ENCODE data around the gene CEMIP.
A peak's percentile ranks its signal among the peaks of the same experiment; 100 is the strongest.
"Not testable (repeated sequence)": the region's sequence is repeated elsewhere in the genome, so short reads cannot be mapped to it uniquely, and the experiment has no call there.

CEMIP gene

DNA sequence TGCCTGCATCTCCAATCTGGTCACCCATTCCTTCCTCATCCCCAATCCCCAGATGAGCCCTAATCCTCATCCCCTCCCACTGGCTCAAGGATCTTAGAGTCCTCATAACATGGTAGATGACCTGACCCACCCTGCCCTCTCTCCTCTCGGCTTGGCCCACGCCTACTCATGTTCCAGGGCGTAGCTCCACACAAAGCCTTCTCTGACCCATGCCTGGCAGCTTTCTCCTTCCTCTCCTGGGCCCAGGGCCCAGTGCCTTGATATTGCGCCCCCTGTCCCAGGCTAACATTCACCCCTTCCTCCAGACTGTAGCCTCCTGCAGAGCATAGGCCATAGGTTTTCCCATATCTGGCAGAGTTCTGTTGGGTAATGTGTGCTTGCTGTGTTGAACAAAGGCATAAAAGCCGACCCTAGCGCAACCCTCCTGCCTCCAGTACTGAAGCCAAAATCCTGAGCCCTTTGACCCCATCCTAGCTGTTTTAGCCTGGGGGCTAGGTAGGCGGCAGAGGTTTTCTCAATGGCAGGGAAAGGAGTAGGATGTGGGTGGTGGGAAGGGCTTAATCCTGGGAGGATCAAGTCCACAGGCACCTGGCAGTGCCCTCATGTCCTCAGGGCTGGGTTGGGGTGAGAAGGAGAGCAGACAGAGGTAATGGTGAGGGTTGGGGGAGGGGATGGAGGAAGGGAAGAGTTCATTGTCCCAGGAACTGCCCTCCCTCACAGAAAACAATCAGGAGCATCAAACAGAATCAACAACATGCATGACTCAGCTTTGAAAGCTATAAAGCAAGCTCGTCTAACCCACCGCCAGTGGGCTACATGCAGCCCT, 175.0 kb downstream of the CEMIP start:
- peak in 3 of 42 donors; percentile 18 to 34 (median 28) for DNase-seq
- intact Hi-C loops (cut with DNase I): no loop called here

DNA sequence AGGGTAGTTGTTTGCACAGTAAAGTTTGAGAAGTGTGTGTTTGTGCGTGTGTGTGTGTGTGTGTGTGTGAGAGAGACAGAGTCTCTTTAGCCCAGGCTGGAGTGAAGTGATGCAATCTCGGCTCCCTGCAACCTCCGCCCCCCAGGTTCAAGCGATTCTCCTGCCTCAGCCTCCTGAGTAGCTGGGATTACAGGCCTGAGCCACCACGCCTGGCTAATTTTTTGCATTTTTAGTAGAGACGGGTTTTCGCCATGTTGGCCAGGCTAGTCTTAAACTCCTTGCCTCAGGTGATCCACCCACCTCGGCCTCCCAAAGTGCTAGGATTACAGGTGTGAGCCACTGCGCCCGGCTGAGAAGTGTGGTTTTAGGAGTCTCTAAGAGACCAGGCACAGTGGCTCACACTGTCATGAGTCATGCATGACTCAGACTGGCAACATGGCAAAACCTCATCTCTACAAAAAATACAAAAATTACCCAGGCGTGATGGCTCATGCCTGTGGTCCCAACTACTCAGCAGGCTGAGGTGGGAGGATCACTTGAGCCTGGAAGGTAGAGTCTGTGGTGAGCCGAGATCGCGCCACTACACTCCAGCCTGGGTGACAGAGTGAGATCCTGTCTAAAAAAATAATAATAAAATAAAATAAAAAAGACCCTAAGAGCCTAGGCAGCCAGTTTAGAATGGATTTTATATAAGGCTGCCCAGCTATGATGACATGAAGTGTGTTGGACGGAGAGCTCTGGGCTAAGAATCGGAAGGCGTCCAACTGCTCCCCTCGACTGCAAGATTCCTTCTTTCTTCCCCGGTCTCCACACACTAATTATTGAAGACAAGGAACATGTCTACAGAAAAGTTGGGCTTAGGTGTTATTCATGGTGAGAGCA, 176.6 kb downstream of the CEMIP start:
- intact Hi-C loops (cut with DNase I): not testable (repeated sequence)
- peak in 39 of 42 donors; percentile 8 to 81 (median 53) for DNase-seq

DNA sequence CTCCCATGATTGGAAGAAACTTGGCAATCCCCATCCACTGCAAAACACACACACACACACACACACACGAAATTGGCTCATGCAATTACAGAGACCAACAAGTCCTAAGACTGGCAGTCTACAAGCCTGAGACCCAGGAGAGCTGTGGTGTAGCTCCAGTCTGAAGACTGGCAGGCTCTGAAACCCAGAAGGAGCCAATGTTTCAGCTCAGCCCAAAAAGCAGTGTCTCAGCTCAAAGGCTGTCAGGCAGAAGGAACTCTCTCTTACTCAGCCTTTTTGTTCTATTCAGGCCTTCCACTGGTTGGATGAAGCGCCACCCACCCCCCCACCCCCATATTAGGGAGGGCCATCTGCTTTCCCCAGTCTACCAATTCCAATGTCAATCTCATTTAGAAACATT, 178.4 kb downstream of the CEMIP start:
- intact Hi-C loops (cut with DNase I): no loop called here
- peak in 29 of 42 donors; percentile 24 to 85 (median 48) for DNase-seq

DNA sequence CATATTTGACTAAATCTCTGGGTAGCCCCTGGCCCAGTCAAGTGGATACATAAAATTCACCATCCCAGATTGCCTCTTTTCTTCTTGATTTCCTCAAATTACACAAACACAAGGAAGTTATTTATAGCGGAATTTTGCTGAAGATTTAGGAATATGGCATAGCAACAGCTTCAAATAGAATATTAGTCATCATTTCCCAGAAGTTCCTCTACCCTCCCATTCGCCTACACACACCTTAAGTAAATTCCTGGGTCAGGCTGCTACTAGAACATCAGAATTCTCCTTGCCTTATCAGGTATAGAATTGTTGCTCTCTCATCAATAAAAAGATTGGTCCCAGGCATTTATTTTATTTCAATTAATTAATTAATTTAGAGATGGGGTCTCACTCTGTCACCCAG, 178.8 kb downstream of the CEMIP start:
- DNase-seq: peak in 4 of 42 donors; percentile 24 to 55 (median 42)
- intact Hi-C loops (cut with DNase I): no loop called here

DNA sequence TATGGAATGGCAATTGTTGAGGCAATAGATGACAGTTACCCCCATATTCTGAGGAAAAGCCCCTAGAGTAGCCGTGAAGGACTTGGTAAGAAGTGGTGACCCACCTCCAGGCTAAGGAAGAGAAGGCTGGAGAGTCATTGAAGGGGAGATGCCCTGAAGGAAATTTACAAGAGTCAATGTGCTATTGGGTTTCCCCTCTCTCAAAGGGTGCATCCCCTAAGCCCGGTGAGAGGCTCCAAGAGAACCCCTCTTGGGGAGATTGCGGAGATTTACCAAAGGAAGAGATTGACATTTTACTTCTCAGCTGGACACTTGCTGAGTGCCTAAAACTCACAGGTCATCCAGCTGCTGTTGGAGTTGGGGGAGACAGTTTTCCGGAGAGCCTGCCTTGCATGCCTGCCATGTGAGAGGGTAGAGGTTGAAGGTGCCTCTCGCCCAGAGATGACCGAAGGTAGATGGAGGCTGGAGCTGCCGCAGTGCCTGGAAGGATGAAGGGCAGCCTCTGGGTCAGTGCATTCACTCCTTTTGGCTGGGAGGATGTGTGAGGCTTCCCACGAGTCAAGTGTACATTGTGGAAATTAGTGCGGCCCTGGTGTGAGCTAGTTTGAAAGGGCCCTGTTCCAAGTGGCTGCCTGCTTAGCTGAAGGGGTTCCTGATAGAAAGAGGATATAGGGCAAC, 179.8 kb downstream of the CEMIP start:
- peak in 3 of 42 donors; percentile 15 to 24 (median 22) for DNase-seq
- intact Hi-C loops (cut with DNase I): no loop called here

DNA sequence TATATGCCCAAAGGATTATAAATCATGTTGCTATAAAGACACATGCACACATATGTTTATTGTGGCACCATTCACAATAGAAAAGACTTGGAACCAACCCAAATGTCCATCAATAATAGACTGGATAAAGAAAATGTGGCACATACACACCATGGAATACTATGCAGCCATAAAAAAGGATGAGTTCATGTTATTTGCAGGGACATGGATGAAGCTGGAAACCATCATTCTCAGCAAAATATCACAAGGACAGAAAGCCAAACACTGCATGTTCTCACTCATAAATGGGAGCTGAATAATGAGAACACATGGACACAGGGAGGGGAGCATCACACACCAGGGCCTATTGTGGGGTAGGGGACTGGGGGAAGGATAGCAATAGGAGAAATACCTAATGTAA, 186.3 kb downstream of the CEMIP start:
- intact Hi-C loops (cut with DNase I): not testable (repeated sequence)

DNA sequence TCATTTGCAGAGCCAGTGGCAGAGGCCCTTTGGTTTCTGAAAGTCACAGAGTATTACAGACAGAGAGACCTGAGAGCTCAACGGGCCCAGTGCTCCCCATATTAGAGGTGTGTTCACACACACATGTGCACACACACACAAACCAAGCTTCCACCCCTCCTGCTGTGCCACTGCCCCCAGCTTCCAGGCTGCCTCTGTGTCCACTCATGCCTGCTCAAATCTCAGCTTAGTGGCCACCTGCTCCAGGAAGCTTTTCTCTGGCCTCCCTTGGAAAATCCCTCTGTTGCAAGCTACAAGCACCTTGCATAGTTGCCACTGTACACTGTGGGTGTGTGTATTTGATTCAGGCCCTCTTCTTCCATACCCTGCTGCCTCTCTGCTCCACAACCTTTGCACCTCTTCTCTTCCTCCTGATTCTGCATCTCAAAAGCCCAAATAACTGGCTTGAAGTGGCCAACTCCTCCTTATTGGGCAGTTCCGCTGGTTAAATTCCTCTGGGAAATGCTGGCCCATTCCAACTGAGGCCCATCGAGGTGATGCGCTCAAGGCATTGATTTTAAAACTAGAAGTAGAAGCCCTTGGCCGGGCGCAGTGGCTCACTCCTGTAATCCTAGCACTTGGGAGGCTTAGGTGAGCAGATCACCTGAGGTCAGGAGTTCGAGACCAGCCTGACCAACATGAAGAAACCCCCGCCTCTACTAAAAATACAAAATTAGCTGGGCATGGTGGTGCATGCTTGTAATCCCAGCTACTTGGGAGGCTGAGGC, 187.4 kb downstream of the CEMIP start:
- DNase-seq: peak in 2 of 42 donors; percentile 4 to 23
- intact Hi-C loops (cut with DNase I): no loop called here

More for the DNA sequence above, 186.3 kb downstream of the CEMIP start:
- not testable (repeated sequence) for DNase-seq

DNA sequence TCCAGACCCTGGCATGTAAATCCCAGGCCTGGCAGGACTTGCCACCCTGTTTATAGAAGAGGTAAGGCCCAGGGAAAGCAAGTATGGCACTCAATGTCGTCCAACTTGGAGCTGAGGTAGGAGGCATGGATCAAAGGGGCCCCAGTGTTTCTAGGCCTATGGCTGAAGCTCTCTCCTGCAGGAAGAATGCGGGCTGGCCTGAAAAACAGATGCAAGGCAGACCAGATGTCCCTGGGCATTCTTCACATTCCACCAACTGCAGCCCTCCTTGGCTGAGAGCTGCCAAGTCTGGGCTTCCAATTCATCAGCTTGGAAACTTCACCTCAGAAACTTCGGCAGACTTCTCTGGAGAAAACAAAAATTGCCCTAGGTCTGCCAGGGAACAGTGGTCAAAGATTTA, 188.3 kb downstream of the CEMIP start:
- intact Hi-C loops (cut with DNase I): no loop called here
- DNase-seq: peak in 1 of 42 donors; percentile 27

DNA sequence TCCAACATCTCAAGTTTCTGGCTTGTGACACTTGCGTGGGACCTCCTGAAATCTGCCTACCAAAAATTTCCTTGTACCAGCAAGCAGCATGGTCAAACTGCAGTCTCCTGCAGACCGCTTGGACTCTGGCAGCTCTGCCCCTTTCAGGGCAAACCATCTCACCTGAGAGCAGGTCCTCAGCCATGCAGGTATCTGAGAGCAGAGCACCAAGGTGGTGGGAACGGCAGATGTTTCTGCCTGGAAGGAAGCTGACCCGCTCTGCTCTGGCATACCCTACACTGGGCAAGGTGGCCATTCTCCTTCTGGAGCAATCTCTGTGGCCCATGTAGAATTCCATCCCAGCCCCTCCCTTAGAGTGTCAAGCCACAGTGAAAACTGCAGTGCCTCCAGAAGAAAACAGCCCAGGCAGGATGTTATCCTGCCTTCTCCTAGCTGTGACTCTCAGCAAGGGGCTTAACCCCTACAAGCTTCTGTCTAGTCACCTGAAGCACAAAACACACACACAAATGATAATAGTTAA, 188.9 kb downstream of the CEMIP start:
- DNase-seq: peak in 2 of 42 donors; percentile 22 to 34
- intact Hi-C loops (cut with DNase I): no loop called here

DNA sequence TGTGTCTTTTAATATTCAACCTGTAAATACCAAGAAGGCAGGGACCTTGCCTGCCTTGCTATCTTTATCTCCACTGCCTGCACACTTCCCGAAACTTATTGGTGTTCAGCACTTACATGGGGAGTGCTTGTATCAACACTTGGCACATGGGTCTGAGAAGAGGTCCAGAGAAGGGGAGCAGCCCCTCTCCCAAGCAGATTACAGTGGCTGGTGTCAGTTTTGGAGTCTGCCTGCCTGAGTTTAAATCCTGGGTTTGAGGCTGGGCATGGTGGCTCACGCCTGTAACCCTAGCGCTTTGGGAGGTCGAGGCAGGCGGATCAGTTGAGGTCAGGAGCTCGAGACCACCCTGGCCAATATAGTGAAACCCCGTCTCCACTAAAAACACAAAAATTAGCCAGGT, 190.1 kb downstream of the CEMIP start:
- peak in 1 of 42 donors; percentile 30 for DNase-seq
- intact Hi-C loops (cut with DNase I): no loop called here

DNA sequence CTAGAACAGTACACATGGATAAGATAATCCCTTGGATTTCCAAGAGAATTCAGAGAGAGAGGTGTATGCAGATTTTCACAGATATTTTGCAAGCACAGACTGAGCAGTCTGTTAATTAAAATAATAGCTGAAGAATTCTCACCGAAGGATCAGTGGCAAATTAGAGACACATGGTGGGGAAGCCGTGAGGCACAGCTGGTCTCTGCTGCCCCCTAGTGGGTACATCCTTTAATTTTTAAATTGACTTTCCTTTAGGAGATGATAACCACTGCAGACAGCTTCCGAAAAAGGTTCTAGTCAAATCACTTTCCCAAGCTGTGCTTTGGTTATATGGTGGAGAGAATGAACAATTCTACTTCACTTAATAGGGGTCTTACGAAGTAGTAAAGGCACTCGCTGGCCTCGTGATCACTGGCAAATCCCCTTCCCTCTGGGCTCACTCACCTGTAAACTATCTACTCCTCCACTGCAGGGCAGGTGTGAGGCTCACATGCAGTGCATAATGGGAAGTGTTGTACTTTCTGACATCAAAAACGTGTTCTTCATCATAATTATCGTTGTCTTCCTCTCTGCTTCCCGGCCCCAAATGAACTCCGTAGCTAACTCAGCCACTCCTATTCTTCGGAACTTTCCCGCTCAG, 191.0 kb downstream of the CEMIP start:
- intact Hi-C loops (cut with DNase I): loop anchor here (10.0 kb wide), 2 partner anchors 195 to 515 kb away; partner anchors contain the start of gene CEMIP
- peak; percentile 28 to 89 (median 75) for DNase-seq

DNA sequence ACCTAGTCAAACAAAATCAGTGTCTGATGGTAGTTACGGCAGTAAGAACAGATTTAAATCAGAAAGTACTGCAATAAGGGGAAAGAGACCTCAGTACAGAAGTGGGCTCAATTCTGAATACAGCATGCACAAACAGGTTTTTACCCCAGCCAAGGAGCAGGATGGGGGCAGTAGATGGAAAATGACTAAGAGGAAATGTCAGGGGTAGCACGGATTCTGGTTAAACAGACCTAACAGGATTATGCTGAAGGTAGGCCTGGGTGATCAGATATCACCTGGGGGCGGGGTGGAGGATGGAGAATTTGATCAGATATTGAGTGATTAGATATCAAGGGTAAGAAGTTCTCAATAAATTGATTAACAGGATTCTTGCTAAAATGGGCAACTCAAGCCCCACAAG, 191.5 kb downstream of the CEMIP start:
- DNase-seq: peak in 1 of 42 donors; percentile 22
- intact Hi-C loops (cut with DNase I): loop anchor here (10.0 kb wide), 2 partner anchors 196 to 516 kb away; partner anchors contain the start of gene CEMIP

DNA sequence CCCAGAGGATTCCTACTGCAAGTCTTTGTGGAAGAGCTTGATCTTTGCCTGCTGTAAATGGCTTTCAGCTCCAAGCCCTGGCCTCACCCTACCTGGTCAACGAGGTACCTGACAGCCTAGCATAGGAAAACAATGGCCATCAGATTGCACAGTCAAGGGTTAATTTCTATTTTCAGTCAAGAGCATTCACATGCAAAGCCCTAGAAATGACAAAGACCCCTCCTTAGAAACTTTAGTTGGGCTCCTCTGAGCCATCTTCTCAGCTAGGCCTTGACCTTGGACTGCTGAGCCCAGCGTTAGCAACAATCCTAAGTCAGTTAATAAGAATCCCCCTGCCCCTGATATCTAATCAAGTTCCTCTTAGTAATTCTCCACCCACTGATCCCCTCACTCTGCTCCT, 192.0 kb downstream of the CEMIP start:
- intact Hi-C loops (cut with DNase I): loop anchor here (10.0 kb wide), 2 partner anchors 196 to 516 kb away; partner anchors contain the start of gene CEMIP
- DNase-seq: no peak

DNA sequence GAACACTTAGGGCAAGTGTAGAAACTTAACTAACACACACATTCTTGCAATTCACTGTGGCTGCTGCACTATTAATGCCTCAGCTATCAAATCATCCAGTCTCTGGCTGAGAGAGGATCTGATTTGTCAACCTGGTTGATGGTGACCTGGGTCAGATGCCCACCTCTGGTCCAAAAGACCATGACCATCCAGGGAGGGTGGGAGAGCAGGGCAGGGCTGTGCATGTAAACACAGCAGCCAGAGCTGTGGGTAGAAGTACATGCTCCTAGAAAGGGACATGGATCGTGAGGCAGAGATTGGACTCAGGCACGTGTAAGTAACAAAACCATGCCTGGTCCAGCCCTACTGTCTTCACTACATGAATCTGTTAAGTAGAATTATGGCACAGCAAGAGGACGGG, 193.1 kb downstream of the CEMIP start:
- intact Hi-C loops (cut with DNase I): loop anchor here (10.0 kb wide), 2 partner anchors 197 to 517 kb away; partner anchors contain the start of gene CEMIP
- peak in 1 of 42 donors; percentile 26 for DNase-seq

DNA sequence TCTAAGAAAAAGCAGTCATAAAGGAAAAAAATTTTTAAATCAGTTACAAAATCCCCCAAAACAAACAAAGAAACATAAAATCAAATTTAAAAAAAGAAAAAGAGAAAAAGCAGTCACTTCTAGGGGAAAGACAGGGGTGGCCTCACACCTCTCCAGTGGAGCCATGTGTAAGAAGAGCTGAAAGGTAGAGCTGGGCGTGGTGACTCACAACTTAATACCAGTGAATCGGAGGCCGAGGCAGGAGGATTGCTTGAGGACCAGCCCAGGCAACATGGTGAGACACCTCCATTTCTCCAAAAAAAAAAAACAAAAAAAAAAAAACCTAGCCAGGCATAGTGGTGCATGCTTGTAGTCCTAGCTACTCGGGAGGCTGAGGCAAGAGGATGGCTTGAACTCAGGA, 195.7 kb downstream of the CEMIP start:
- DNase-seq: peak in 1 of 42 donors; percentile 32
- intact Hi-C loops (cut with DNase I): loop anchor here (5.0 to 10.0 kb wide), 3 partner anchors 127 to 520 kb away; partner anchors contain the start of gene CEMIP

DNA sequence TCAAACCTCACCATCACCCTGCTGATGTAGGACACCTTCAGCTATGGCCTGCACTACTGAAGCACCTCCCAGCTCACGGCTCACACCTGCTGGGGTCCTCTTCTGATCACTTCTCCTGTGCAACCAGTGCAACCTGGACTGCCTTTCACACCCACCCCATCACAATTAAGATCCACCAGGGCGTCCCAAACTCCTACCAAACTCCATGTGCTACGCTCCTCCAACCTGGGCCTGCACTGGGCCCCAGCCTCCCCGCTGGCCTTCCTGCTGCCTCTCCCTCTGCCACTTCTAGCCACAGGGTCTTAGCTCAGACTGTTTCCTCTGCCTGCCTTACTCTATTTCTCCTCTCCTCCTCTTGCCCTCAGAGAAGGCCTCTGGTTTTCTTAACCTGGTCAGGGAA, 197.7 kb downstream of the CEMIP start:
- intact Hi-C loops (cut with DNase I): loop anchor here (5.0 to 10.0 kb wide), 3 partner anchors 125 to 522 kb away; partner anchors contain the start of gene CEMIP
- peak in 1 of 42 donors; percentile 14 for DNase-seq

DNA sequence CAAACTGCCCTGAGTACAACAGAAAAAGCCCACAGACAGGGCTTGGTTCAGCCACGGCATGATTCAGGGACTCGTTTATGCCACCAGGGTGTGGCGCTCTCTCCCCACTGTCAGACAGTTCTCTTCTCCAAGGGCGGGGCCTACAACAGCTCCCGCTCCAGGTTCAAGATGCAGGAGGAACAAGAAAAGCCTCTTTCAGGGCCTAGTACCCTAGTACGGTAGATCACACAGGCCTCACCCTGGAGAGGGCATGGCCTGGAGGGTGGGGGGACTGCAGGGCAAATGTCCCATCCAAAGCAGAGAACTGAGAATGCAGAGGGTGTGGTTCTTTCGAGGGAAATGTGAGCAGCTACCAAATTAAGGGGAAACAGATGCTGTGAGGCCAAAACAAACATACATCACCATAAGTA, 198.5 kb downstream of the CEMIP start:
- intact Hi-C loops (cut with DNase I): loop anchor here (5.0 to 10.0 kb wide), 3 partner anchors 125 to 523 kb away; partner anchors contain the start of gene CEMIP
- peak; percentile 62 to 91 (median 82) for DNase-seq
